ENCODE measurements around the gene SPATA2L.

Gene SPATA2L

GRCh38 chr16:89701425-89702406 is at the start of gene SPATA2L:
Gene SPATA2L, minus strand, starts transcription at chr16:89701705. Its CDS starts 473 bp downstream, at chr16:89701232.
- DNase-seq (ENCODE audit: low spot score), result peak; percentile 99

GRCh38 chr16:89749637-89750036 is 48.1 kb upstream of the SPATA2L start:
- no peak for DNase-seq (ENCODE audit: low spot score)

- DNase-seq (ENCODE audit: low spot score), result no peak
These were observed 47.4 kb upstream of the SPATA2L start for GRCh38 chr16:89748921-89749320.

GRCh38 chr16:89748076-89748475 is 46.6 kb upstream of the SPATA2L start:
- no peak for DNase-seq (ENCODE audit: low spot score)

- no peak for DNase-seq (ENCODE audit: low spot score)
These were observed 44.5 kb upstream of the SPATA2L start for GRCh38 chr16:89746043-89746442.

- DNase-seq (ENCODE audit: low spot score), result no peak
These were observed 43.3 kb upstream of the SPATA2L start for GRCh38 chr16:89744813-89745212.

GRCh38 chr16:89742948-89743347 is 41.4 kb upstream of the SPATA2L start:
- DNase-seq (ENCODE audit: low spot score), result no peak

GRCh38 chr16:89741342-89742014 is 40.0 kb upstream of the SPATA2L start:
- no peak for DNase-seq (ENCODE audit: low spot score)

GRCh38 chr16:89739383-89739782 is 37.9 kb upstream of the SPATA2L start:
- DNase-seq (ENCODE audit: low spot score), result no peak

GRCh38 chr16:89738538-89739317 is 37.2 kb upstream of the SPATA2L start:
- no peak for DNase-seq (ENCODE audit: low spot score)

- no peak for DNase-seq (ENCODE audit: low spot score)
These were observed 36.5 kb upstream of the SPATA2L start for GRCh38 chr16:89738072-89738377.

- peak; percentile 54 for DNase-seq (ENCODE audit: low spot score)
These were observed 36.0 kb upstream of the SPATA2L start for GRCh38 chr16:89737341-89738071.

GRCh38 chr16:89736554-89736953 is 35.0 kb upstream of the SPATA2L start:
- DNase-seq (ENCODE audit: low spot score), result no peak

GRCh38 chr16:89733792-89734191 is 32.3 kb upstream of the SPATA2L start:
- DNase-seq (ENCODE audit: low spot score), result no peak

- DNase-seq (ENCODE audit: low spot score), result no peak
These were observed 31.8 kb upstream of the SPATA2L start for GRCh38 chr16:89733322-89733721.

GRCh38 chr16:89732918-89733242 is 31.4 kb upstream of the SPATA2L start:
- no peak for DNase-seq (ENCODE audit: low spot score)

GRCh38 chr16:89732142-89732917 is 30.8 kb upstream of the SPATA2L start:
- no peak for DNase-seq (ENCODE audit: low spot score)

GRCh38 chr16:89730610-89731234 is 29.2 kb upstream of the SPATA2L start:
- no peak for DNase-seq (ENCODE audit: low spot score)

GRCh38 chr16:89729863-89730593 is 28.5 kb upstream of the SPATA2L start:
- no peak for DNase-seq (ENCODE audit: low spot score)

GRCh38 chr16:89729293-89729692 is 27.8 kb upstream of the SPATA2L start:
- no peak for DNase-seq (ENCODE audit: low spot score)

Data from CD4-positive, alpha-beta T cell treated with Interleukin-6 at 100 ng/mL for 8 hours (primary cell).